ENCODE results near the gene NR2F1-AS1. TPM values are rescaled to one million over a fixed set of nuclear protein-coding genes. Genes with fewer than 3 reads are reported as not detected.
"Not testable (repeated sequence)": the region's sequence is repeated elsewhere in the genome, so short reads cannot be mapped to it uniquely, and the experiment has no call there.

The NR2F1-AS1 gene
- total RNA-seq, 1 donor = 11.8 TPM

- no peak overlapping the region for H3K4me3 ChIP-seq (ENCODE audit: low read depth, low read length)
- TF ChIP-seq CTCF (IDR thresholded peaks at IDR 0.05; ENCODE audit: insufficient read depth, low read length) = no peak
- no peak for DNase-seq (ENCODE audit: low read depth)
Measured at GRCh38 chr5:93401634-93402213, 179.3 kb downstream of the NR2F1-AS1 start.

GRCh38 chr5:93399675-93400074 lies 181.3 kb downstream of the NR2F1-AS1 start:
- no peak for TF ChIP-seq CTCF (IDR thresholded peaks at IDR 0.05; ENCODE audit: insufficient read depth, low read length)
- no peak overlapping the region for H3K4me3 ChIP-seq (ENCODE audit: low read depth, low read length)
- DNase-seq (ENCODE audit: low read depth) = no peak

DNA sequence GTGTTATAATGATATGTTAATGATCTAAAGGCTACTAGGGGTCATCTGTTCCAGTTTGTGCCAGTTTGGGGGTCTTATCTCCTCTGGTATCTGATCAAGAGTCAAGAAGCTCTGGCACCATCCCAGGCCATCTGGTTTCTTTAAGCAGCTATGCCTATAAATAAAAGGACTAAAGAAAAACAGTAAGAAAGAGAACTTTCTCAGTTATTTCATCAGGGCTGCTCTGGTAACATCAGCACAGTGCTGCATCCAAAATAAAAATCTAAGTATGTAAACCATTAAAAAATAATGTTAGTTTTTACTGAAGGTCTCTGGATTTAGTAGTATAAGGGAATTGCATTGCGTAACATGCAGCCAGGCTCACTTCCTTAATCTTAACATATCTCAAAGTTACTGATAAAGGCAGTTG lies 185.0 kb downstream of the NR2F1-AS1 start:
- peak; percentile 61 for DNase-seq (ENCODE audit: low read depth)
- TF ChIP-seq CTCF (IDR thresholded peaks at IDR 0.05; ENCODE audit: insufficient read depth, low read length) = no peak
- H3K4me3 ChIP-seq (ENCODE audit: low read depth, low read length) = no peak overlapping the region

- H3K4me3 ChIP-seq (ENCODE audit: low read depth, low read length) = no peak overlapping the region
- no peak for TF ChIP-seq CTCF (IDR thresholded peaks at IDR 0.05; ENCODE audit: insufficient read depth, low read length)
- DNase-seq (ENCODE audit: low read depth) = no peak
Measured at GRCh38 chr5:93395010-93395409, 186.0 kb downstream of the NR2F1-AS1 start.

GRCh38 chr5:93394301-93394700 lies 186.7 kb downstream of the NR2F1-AS1 start:
- no peak overlapping the region for H3K4me3 ChIP-seq (ENCODE audit: low read depth, low read length)
- TF ChIP-seq CTCF (IDR thresholded peaks at IDR 0.05; ENCODE audit: insufficient read depth, low read length) = no peak
- no peak for DNase-seq (ENCODE audit: low read depth)

DNA sequence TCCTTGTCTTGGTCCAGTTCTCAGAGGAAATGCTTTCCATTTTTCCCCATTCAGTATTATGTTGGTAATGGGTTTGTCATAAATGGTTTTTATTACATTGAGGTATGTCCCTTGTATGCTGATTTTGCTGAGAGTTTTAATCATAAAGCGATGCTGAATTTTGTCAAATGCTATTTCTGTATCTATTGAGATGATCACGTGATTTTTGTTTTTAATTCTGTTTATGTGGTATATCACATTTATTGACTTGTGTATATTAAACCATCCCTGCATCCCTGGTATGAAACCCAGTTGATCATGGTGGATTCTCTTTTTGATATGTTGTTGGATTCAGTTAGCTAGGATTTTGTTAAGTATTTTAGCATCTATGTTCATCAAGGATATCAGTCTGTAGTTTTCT lies 189.8 kb downstream of the NR2F1-AS1 start:
- H3K4me3 ChIP-seq (ENCODE audit: low read depth, low read length); DNase-seq (ENCODE audit: low read depth): not testable (repeated sequence)

GRCh38 chr5:93385655-93386054 lies 195.4 kb downstream of the NR2F1-AS1 start:
- no peak for TF ChIP-seq CTCF (IDR thresholded peaks at IDR 0.05; ENCODE audit: insufficient read depth, low read length)
- H3K4me3 ChIP-seq (ENCODE audit: low read depth, low read length) = no peak overlapping the region
- DNase-seq (ENCODE audit: low read depth) = peak; percentile 23

All from fibroblast of the aortic adventitia (primary cell).